Neutrophil (primary cell): ENCODE measurements around the gene CACNG3.

Experiments
- H3K27ac ChIP-seq: fragments of 200-600 bp; sonication (generic); 2 replicates; pipeline ENCODE4 v1.5.1; 2016; ENCODE audit warnings: mild to moderate bottlenecking, moderate library complexity
- H3K27me3 ChIP-seq: fragments of 200-600 bp; sonication (generic); 2 replicates; pipeline ENCODE4 v1.6.0; 2016; ENCODE audit warnings: mild to moderate bottlenecking
- H3K36me3 ChIP-seq: fragments of 200-600 bp; sonication (generic); 2 replicates; pipeline ENCODE4 v1.5.1; 2017
- H3K4me1 ChIP-seq, 2 experiments: fragments of 200-600 bp in 1 of 2; sonication (generic) in 1 of 2; 1 replicate in 1 of 2; 2 replicates in 1 of 2; pipeline versions ENCODE4 v1.5.1 to v1.6.1; 2013 to 2016; ENCODE audit warnings: low read depth in 1 of 2, low read length in 1 of 2, mild to moderate bottlenecking in 1 of 2, moderate library complexity in 1 of 2; ENCODE audit not compliant: control insufficient read depth in 1 of 2, insufficient read depth in 1 of 2
- H3K4me3 ChIP-seq, 2 experiments: fragments of 200-600 bp in 1 of 2; sonication (generic) in 1 of 2; 1 replicate in 1 of 2; 2 replicates in 1 of 2; pipeline ENCODE4 v1.5.1; 2013 to 2016; ENCODE audit warnings: low read depth in 1 of 2, low read length in 1 of 2, mild to moderate bottlenecking in 1 of 2, moderate library complexity in 1 of 2
- H3K9me3 ChIP-seq: fragments of 200-600 bp; sonication (generic); 2 replicates; pipeline ENCODE4 v1.5.1; 2016
- TF ChIP-seq, protein P1 (sequence below): fragments of 200-600 bp; sonication (generic); IDR thresholded peaks from 2 replicates; pipeline ENCODE4 v1.5.1; 2016; ENCODE audit warnings: antibody characterized with exemption

Gene CACNG3

GRCh38 chr16:24367186-24367710 is 111.1 kb downstream of the CACNG3 start:
- Histone ChIP-seq H3K36me3 (no peaks in the 10 kb centered on the region), H3K27ac (no peak overlapping the region), H3K9me3 (no peaks in the 10 kb centered on the region), H3K27me3 (no peaks in the 10 kb centered on the region), H3K4me1 (no peaks in the 10 kb centered on the region), H3K4me3 (no peak overlapping the region)
- TF ChIP-seq, protein P1, sequence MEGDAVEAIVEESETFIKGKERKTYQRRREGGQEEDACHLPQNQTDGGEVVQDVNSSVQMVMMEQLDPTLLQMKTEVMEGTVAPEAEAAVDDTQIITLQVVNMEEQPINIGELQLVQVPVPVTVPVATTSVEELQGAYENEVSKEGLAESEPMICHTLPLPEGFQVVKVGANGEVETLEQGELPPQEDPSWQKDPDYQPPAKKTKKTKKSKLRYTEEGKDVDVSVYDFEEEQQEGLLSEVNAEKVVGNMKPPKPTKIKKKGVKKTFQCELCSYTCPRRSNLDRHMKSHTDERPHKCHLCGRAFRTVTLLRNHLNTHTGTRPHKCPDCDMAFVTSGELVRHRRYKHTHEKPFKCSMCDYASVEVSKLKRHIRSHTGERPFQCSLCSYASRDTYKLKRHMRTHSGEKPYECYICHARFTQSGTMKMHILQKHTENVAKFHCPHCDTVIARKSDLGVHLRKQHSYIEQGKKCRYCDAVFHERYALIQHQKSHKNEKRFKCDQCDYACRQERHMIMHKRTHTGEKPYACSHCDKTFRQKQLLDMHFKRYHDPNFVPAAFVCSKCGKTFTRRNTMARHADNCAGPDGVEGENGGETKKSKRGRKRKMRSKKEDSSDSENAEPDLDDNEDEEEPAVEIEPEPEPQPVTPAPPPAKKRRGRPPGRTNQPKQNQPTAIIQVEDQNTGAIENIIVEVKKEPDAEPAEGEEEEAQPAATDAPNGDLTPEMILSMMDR, result no peak

- H3K27me3 ChIP-seq, result no peaks in the 10 kb centered on the region
- H3K4me3 ChIP-seq, result no peak overlapping the region
- no peaks in the 10 kb centered on the region for H3K36me3 ChIP-seq
- H3K27ac ChIP-seq, result no peak overlapping the region
- no peaks in the 10 kb centered on the region for H3K4me1 ChIP-seq
- H3K9me3 ChIP-seq, result no peaks in the 10 kb centered on the region
- TF ChIP-seq, protein P1, result no peak
These were observed 116.7 kb downstream of the CACNG3 start for GRCh38 chr16:24372824-24373223.

DNA sequence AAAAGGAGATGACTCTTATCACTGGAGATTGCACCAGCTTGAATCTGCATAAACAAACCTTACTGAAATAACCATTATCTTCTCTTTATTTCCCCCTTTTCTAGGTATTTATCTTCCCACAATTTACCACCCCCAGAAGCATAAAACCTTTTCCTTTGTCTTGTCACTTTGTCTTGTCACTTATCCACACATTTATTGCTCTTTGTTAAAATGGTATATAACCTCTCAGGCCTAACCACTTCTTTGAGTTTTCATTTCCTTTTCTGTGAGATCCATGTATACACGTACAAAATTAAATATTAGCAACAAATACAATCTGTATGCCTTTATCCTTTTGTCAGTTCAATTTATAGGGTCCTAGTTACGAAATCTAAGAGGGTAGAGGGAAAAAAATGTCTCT is 122.9 kb downstream of the CACNG3 start:
- H3K27ac ChIP-seq, result no peak overlapping the region
- no peaks in the 10 kb centered on the region for H3K36me3 ChIP-seq
- no peaks in the 10 kb centered on the region for H3K9me3 ChIP-seq
- TF ChIP-seq, protein P1, result no peak
- no peaks in the 10 kb centered on the region for H3K4me1 ChIP-seq
- H3K27me3 ChIP-seq, result no peaks in the 10 kb centered on the region
- no peak overlapping the region for H3K4me3 ChIP-seq

GRCh38 chr16:24381470-24382118 is 125.5 kb downstream of the CACNG3 start:
- Histone ChIP-seq H3K9me3 (no peaks in the 10 kb centered on the region), H3K27ac (no peak overlapping the region), H3K4me3 (no peak overlapping the region), H3K27me3 (no peaks in the 10 kb centered on the region), H3K4me1 (no peaks in the 10 kb centered on the region), H3K36me3 (no peaks in the 10 kb centered on the region)
- TF ChIP-seq, protein P1, result no peak

GRCh38 chr16:24382762-24383407 is 126.8 kb downstream of the CACNG3 start:
- Histone ChIP-seq H3K9me3 (no peaks in the 10 kb centered on the region), H3K36me3 (no peaks in the 10 kb centered on the region), H3K27ac (no peak overlapping the region), H3K4me1 (no peaks in the 10 kb centered on the region), H3K4me3 (no peak overlapping the region), H3K27me3 (no peaks in the 10 kb centered on the region)
- TF ChIP-seq, protein P1, result no peak
